Fibroblast of peridontal ligament (primary cell): ENCODE data around the gene CDH4.

Source experiments
- DNase-seq: peaks from one replicate; pipeline ENCODE4 v3.0.0-alpha.2; 2010; ENCODE audit errors: extremely low read depth

CDH4 gene

GRCh38 chr20:61487997-61488371 is 235.9 kb downstream of the CDH4 start:
- DNase-seq: no peak

- DNase-seq: no peak
Measured at GRCh38 chr20:61490721-61491120, 238.7 kb downstream of the CDH4 start.

GRCh38 chr20:61492065-61492464 is 240.0 kb downstream of the CDH4 start:
- DNase-seq: no peak

- no peak for DNase-seq
Measured at GRCh38 chr20:61493798-61494305, 241.8 kb downstream of the CDH4 start.

- no peak for DNase-seq
Measured at GRCh38 chr20:61494763-61495575, 242.9 kb downstream of the CDH4 start.

GRCh38 chr20:61497029-61497627 is 245.1 kb downstream of the CDH4 start:
- DNase-seq: no peak

GRCh38 chr20:61499859-61500554 is 247.9 kb downstream of the CDH4 start:
- DNase-seq: no peak

- DNase-seq: no peak
Measured at GRCh38 chr20:61500791-61501321, 248.8 kb downstream of the CDH4 start.

- no peak for DNase-seq
Measured at GRCh38 chr20:61502433-61502832, 250.4 kb downstream of the CDH4 start.

GRCh38 chr20:61503106-61503505 is 251.0 kb downstream of the CDH4 start:
- DNase-seq: no peak

- DNase-seq: no peak
Measured at GRCh38 chr20:61505508-61505907, 253.4 kb downstream of the CDH4 start.

- DNase-seq: no peak
Measured at GRCh38 chr20:61507778-61508177, 255.7 kb downstream of the CDH4 start.

- DNase-seq: no peak
Measured at GRCh38 chr20:61508301-61509096, 256.4 kb downstream of the CDH4 start.

- no peak for DNase-seq
Measured at GRCh38 chr20:61510778-61511330, 258.8 kb downstream of the CDH4 start.

GRCh38 chr20:61512475-61512874 is 260.4 kb downstream of the CDH4 start:
- DNase-seq: no peak

GRCh38 chr20:61513124-61514017 is 261.3 kb downstream of the CDH4 start:
- no peak for DNase-seq

- no peak for DNase-seq
Measured at GRCh38 chr20:61514018-61514365, 261.9 kb downstream of the CDH4 start.

GRCh38 chr20:61514396-61514795 is 262.3 kb downstream of the CDH4 start:
- DNase-seq: no peak

GRCh38 chr20:61514805-61515505 is 262.9 kb downstream of the CDH4 start:
- no peak for DNase-seq

- DNase-seq: no peak
Measured at GRCh38 chr20:61515922-61516321, 263.9 kb downstream of the CDH4 start.
